WTC11 (cell line): ENCODE measurements around the gene ICAM3. TPM values are rescaled to one million over a fixed set of nuclear protein-coding genes. Genes with fewer than 3 reads are reported as not detected.

Source experiments
- ATAC-seq: fragments of 200-7000 bp; cut with Tn5 transposase; 2 replicates; pipeline ENCODE4 v1.10.0; 2021; ENCODE audit warnings: mild to moderate bottlenecking, moderate library complexity
- CTCF ChIA-PET: fragments of 300-600 bp; sonication (Branson Sonifier 250); formaldehyde crosslinking; loops from one replicate; lab custom pipeline; 2021; ENCODE audit warnings: antibody characterized with exemption; lab: Charles Lee
- POLR2A ChIA-PET: fragments of 350-600 bp; sonication (Branson Sonifier 250); formaldehyde crosslinking; loops from one replicate; lab custom pipeline; 2021; ENCODE audit warnings: antibody characterized with exemption; lab: Charles Lee
- DNase-seq: peaks from one replicate; pipeline ENCODE4 v3.0.0; 2021; ENCODE audit warnings: low spot score
- H3K27ac Mint-ChIP-seq: 2 replicates; pipeline ENCODE4 v1.8.0; 2021; ENCODE audit warnings: mixed read lengths
- H3K27me3 Mint-ChIP-seq: 2 replicates; pipeline ENCODE4 v1.8.0; 2021; ENCODE audit warnings: low read depth, mild to moderate bottlenecking, moderate library complexity, mixed read lengths
- H3K36me3 Mint-ChIP-seq: 2 replicates; pipeline ENCODE4 v1.8.0; 2021; ENCODE audit warnings: mixed read lengths
- H3K4me1 Mint-ChIP-seq: 2 replicates; pipeline ENCODE4 v1.8.0; 2022; ENCODE audit warnings: mixed read lengths
- H3K4me3 Mint-ChIP-seq: 2 replicates; pipeline ENCODE4 v1.8.0; 2021; ENCODE audit warnings: mild to moderate bottlenecking, moderate library complexity, mixed read lengths
- H3K9me3 Mint-ChIP-seq: 2 replicates; pipeline ENCODE4 v1.8.0; 2021; ENCODE audit warnings: mixed read lengths
- ATF6 ChIP-seq: sonication (generic); formaldehyde crosslinking; IDR thresholded peaks from 2 replicates; pipeline ENCODE4 v1.8.1; 2023; ENCODE audit warnings: mild to moderate bottlenecking, missing genetic modification reagents
- CREM ChIP-seq: sonication (generic); formaldehyde crosslinking; IDR thresholded peaks from 2 replicates; pipeline ENCODE4 v1.8.1; 2022; ENCODE audit warnings: mild to moderate bottlenecking, missing genetic modification reagents, moderate library complexity
- ESRRA ChIP-seq: sonication (generic); formaldehyde crosslinking; IDR thresholded peaks from 2 replicates; pipeline ENCODE4 v1.8.1; 2022; ENCODE audit warnings: mild to moderate bottlenecking, missing genetic modification reagents, borderline replicate concordance
- GABPB1 ChIP-seq: sonication (generic); formaldehyde crosslinking; IDR thresholded peaks from 2 replicates; pipeline ENCODE4 v1.8.1; 2023; ENCODE audit warnings: mild to moderate bottlenecking, missing genetic modification reagents
- MAX ChIP-seq: sonication (generic); formaldehyde crosslinking; IDR thresholded peaks from 2 replicates; pipeline ENCODE4 v1.8.0; 2022; ENCODE audit warnings: mild to moderate bottlenecking, missing genetic modification reagents
- NFYB ChIP-seq: sonication (generic); formaldehyde crosslinking; conservative IDR thresholded peaks from 2 replicates; pipeline ENCODE4 v1.8.0; 2022; ENCODE audit warnings: low read depth, missing genetic modification reagents
- NR3C1 ChIP-seq: sonication (generic); formaldehyde crosslinking; conservative IDR thresholded peaks from 2 replicates; pipeline ENCODE4 v1.8.1; 2023; ENCODE audit warnings: low read depth, mild to moderate bottlenecking, missing genetic modification reagents
- RELA ChIP-seq: sonication (generic); formaldehyde crosslinking; IDR thresholded peaks from 2 replicates; pipeline ENCODE4 v1.8.1; 2022; ENCODE audit warnings: missing genetic modification reagents, mild to moderate bottlenecking, borderline replicate concordance
- TEAD1 ChIP-seq: sonication (generic); formaldehyde crosslinking; IDR thresholded peaks from 2 replicates; pipeline ENCODE4 v1.8.0; 2022; ENCODE audit warnings: mild to moderate bottlenecking, missing genetic modification reagents
- USF2 ChIP-seq: sonication (generic); formaldehyde crosslinking; IDR thresholded peaks from 2 replicates; pipeline ENCODE4 v1.8.1; 2023; ENCODE audit warnings: mild to moderate bottlenecking, missing genetic modification reagents, moderate library complexity
- ZNF138 ChIP-seq: sonication (generic); formaldehyde crosslinking; conservative IDR thresholded peaks from 2 replicates; pipeline ENCODE4 v1.8.1; 2022; ENCODE audit warnings: mild to moderate bottlenecking, moderate library complexity, missing genetic modification reagents
- ZNF232 ChIP-seq: sonication (generic); formaldehyde crosslinking; IDR thresholded peaks from 2 replicates; pipeline ENCODE4 v1.8.0; 2022; ENCODE audit warnings: mild to moderate bottlenecking, missing genetic modification reagents
- ZNF263 ChIP-seq: sonication (generic); formaldehyde crosslinking; IDR thresholded peaks from 2 replicates; pipeline ENCODE4 v1.8.1; 2022; ENCODE audit warnings: low read depth, mild to moderate bottlenecking, moderate library complexity, missing genetic modification reagents
- ZSCAN18 ChIP-seq: fragments of 250-450 bp; sonication (Bioruptor Pico); IDR thresholded peaks from 2 replicates; pipeline ENCODE4 v2.1.2; 2022; ENCODE audit warnings: mild to moderate bottlenecking, moderate library complexity
- total RNA-seq: library from RNA; stranded (reverse); gene quantifications from 3 replicates; pipeline ENCODE4 v1.2.3, GENCODE V29; 2021
- TF ChIP-seq, protein P1 (sequence below): sonication (generic); formaldehyde crosslinking; IDR thresholded peaks from 2 replicates; pipeline ENCODE4 v1.8.1; 2023; ENCODE audit warnings: mild to moderate bottlenecking, missing genetic modification reagents, borderline replicate concordance
- TF ChIP-seq, protein P2 (sequence below): sonication (generic); formaldehyde crosslinking; IDR thresholded peaks from 2 replicates; pipeline ENCODE4 v1.8.0; 2022; ENCODE audit warnings: mild to moderate bottlenecking, missing genetic modification reagents
- TF ChIP-seq, protein P3 (sequence below): sonication (generic); formaldehyde crosslinking; IDR thresholded peaks from 2 replicates; pipeline ENCODE4 v1.8.0; 2022; ENCODE audit warnings: mild to moderate bottlenecking, missing genetic modification reagents
- TF ChIP-seq, protein P4 (sequence below): sonication (generic); formaldehyde crosslinking; conservative IDR thresholded peaks from 2 replicates; pipeline ENCODE4 v1.8.1; 2022; ENCODE audit warnings: mild to moderate bottlenecking, missing genetic modification reagents
- TF ChIP-seq, protein P5 (sequence below): sonication (generic); formaldehyde crosslinking; IDR thresholded peaks from 2 replicates; pipeline ENCODE4 v1.8.1; 2023; ENCODE audit warnings: mild to moderate bottlenecking, moderate library complexity, missing genetic modification reagents

The ICAM3 gene
- total RNA-seq, 1 experiment from 2014 or later, result 18.7 TPM

DNA sequence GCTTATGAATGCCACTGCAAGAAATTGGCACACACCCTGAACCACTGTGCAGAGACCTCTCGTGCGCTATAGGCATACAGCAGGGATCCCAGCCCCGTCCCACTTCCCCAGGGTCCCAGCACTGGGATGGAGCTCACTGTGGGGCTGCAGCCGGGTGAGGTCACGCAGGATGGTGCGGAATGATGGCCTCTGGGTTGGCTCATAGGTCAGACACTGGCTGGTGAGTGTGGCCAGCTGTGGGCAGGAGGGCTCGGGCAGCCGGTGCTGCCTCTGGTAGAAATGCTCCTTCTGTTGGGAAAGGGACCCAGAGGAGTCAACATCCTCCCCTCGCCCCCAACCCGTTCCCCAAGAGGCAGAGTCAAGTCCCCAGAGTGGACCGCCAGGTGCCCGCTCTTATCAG is 17.0 kb upstream of the ICAM3 start:
- POLR2A ChIA-PET, result no interaction called here
- Mint-ChIP-seq H3K9me3 (no peaks in the 10 kb centered on the region), H3K27me3 (no peaks in the 10 kb centered on the region), H3K4me3 (no peak overlapping the region), H3K27ac (no peak overlapping the region), H3K36me3 (no peaks in the 10 kb centered on the region; the same call in 1 of the 2 replicates), H3K4me1 (peaks cover 14% of the 10 kb centered on the region)
- CTCF ChIA-PET, result interaction anchor here (1.3 kb wide), 1 partner anchor 32 kb away, joined by 3 read pairs; no protein-coding TSS in a partner anchor
- ATAC-seq (no peak), DNase-seq (no peak)
- TF ChIP-seq, protein P1, sequence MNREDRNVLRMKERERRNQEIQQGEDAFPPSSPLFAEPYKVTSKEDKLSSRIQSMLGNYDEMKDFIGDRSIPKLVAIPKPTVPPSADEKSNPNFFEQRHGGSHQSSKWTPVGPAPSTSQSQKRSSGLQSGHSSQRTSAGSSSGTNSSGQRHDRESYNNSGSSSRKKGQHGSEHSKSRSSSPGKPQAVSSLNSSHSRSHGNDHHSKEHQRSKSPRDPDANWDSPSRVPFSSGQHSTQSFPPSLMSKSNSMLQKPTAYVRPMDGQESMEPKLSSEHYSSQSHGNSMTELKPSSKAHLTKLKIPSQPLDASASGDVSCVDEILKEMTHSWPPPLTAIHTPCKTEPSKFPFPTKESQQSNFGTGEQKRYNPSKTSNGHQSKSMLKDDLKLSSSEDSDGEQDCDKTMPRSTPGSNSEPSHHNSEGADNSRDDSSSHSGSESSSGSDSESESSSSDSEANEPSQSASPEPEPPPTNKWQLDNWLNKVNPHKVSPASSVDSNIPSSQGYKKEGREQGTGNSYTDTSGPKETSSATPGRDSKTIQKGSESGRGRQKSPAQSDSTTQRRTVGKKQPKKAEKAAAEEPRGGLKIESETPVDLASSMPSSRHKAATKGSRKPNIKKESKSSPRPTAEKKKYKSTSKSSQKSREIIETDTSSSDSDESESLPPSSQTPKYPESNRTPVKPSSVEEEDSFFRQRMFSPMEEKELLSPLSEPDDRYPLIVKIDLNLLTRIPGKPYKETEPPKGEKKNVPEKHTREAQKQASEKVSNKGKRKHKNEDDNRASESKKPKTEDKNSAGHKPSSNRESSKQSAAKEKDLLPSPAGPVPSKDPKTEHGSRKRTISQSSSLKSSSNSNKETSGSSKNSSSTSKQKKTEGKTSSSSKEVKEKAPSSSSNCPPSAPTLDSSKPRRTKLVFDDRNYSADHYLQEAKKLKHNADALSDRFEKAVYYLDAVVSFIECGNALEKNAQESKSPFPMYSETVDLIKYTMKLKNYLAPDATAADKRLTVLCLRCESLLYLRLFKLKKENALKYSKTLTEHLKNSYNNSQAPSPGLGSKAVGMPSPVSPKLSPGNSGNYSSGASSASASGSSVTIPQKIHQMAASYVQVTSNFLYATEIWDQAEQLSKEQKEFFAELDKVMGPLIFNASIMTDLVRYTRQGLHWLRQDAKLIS (CRISPR knock-in tag), result no peak

DNA sequence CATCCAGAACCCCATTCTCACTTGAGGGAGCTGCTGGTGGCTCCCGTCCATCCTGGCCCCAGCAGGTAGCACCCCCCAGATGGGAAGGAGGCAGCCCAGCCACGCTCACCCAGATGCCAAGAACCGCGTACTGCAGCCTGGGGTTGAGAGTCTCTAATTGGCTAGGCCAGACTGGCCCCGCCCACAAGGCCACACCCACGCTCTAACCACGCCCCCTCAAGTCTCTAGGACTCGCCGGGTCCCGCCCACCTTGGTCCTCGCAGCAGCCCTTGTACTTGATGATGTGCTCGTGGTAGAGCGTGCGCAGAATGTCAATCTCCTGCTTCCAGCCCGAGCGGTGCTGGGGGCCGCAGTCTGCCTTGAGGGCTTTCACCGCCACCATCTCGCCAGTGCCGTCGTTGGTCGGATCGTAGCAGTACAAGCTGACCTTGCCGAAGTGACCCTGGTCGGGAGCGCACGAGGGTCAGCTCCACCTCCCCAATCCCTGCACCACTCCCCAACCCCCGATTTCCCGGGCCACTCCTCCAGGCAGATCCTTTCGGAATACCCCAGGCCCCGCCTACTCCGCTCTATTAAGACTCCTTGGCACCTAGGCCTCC is 14.5 kb upstream of the ICAM3 start:
- POLR2A ChIA-PET, result interaction anchor here (0.8 to 2.2 kb wide), 6 partner anchors 18 to 64 kb away, joined by 3 to 18 read pairs (median 6); partner anchors contain the start of genes ICAM5, RAVER1 and TYK2
- peak overlapping the region; percentile 84 for H3K4me3 Mint-ChIP-seq
- peak; percentile 100 for DNase-seq
- H3K36me3 Mint-ChIP-seq, result no peaks in the 10 kb centered on the region; the same call in 1 of the 2 replicates
- CTCF ChIA-PET, result interaction anchor here (0.7 to 3.5 kb wide), 21 partner anchors 9 to 364 kb away, joined by 3 to 24 read pairs (median 4); partner anchors contain the start of genes CDC37, DNM2, ICAM1 and ICAM5
- peak; percentile 69 for ATAC-seq
- peak overlapping the region; percentile 94 for H3K27ac Mint-ChIP-seq
- no peaks in the 10 kb centered on the region for H3K9me3 Mint-ChIP-seq
- H3K4me1 Mint-ChIP-seq, result peaks cover 14% of the 10 kb centered on the region
- no peaks in the 10 kb centered on the region for H3K27me3 Mint-ChIP-seq
- no peak for TF ChIP-seq ZSCAN18 (CRISPR knock-in tag)
- TF ChIP-seq, protein P2, sequence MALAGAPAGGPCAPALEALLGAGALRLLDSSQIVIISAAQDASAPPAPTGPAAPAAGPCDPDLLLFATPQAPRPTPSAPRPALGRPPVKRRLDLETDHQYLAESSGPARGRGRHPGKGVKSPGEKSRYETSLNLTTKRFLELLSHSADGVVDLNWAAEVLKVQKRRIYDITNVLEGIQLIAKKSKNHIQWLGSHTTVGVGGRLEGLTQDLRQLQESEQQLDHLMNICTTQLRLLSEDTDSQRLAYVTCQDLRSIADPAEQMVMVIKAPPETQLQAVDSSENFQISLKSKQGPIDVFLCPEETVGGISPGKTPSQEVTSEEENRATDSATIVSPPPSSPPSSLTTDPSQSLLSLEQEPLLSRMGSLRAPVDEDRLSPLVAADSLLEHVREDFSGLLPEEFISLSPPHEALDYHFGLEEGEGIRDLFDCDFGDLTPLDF (CRISPR knock-in tag), result no peak
- TF ChIP-seq ZNF232 (CRISPR knock-in tag), result no peak
- no peak for TF ChIP-seq USF2 (CRISPR knock-in tag)
- TF ChIP-seq GABPB1, result no peak
- no peak for TF ChIP-seq NR3C1 (CRISPR knock-in tag)
- TF ChIP-seq NFYB (CRISPR knock-in tag), result no peak
- TF ChIP-seq ESRRA, result no peak; the same call in 1 of the 2 replicates
- TF ChIP-seq, protein P3, sequence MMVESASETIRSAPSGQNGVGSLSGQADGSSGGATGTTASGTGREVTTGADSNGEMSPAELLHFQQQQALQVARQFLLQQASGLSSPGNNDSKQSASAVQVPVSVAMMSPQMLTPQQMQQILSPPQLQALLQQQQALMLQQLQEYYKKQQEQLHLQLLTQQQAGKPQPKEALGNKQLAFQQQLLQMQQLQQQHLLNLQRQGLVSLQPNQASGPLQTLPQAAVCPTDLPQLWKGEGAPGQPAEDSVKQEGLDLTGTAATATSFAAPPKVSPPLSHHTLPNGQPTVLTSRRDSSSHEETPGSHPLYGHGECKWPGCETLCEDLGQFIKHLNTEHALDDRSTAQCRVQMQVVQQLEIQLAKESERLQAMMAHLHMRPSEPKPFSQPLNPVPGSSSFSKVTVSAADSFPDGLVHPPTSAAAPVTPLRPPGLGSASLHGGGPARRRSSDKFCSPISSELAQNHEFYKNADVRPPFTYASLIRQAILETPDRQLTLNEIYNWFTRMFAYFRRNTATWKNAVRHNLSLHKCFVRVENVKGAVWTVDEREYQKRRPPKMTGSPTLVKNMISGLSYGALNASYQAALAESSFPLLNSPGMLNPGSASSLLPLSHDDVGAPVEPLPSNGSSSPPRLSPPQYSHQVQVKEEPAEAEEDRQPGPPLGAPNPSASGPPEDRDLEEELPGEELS (CRISPR knock-in tag), result 0 out of 2 replicates have a peak, but pooled peaks have one; percentile 50
- no peak for TF ChIP-seq ATF6 (CRISPR knock-in tag)
- TF ChIP-seq MAX, result peak; percentile 87
- TF ChIP-seq CREM (CRISPR knock-in tag), result no peak
- TF ChIP-seq RELA (CRISPR knock-in tag), result no peak
- TF ChIP-seq, protein P4, sequence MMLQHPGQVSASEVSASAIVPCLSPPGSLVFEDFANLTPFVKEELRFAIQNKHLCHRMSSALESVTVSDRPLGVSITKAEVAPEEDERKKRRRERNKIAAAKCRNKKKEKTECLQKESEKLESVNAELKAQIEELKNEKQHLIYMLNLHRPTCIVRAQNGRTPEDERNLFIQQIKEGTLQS (CRISPR knock-in tag), result no peak
- TF ChIP-seq, protein P5, sequence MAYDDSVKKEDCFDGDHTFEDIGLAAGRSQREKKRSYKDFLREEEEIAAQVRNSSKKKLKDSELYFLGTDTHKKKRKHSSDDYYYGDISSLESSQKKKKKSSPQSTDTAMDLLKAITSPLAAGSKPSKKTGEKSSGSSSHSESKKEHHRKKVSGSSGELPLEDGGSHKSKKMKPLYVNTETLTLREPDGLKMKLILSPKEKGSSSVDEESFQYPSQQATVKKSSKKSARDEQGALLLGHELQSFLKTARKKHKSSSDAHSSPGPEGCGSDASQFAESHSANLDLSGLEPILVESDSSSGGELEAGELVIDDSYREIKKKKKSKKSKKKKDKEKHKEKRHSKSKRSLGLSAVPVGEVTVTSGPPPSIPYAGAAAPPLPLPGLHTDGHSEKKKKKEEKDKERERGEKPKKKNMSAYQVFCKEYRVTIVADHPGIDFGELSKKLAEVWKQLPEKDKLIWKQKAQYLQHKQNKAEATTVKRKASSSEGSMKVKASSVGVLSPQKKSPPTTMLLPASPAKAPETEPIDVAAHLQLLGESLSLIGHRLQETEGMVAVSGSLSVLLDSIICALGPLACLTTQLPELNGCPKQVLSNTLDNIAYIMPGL (CRISPR knock-in tag), result no peak
- TF ChIP-seq ZNF263 (CRISPR knock-in tag), result no peak
- TF ChIP-seq ZNF138 (CRISPR knock-in tag), result no peak
- peak; percentile 72; the same call in 1 of the 2 replicates for TF ChIP-seq TEAD1
